Pancreas (tissue), 10 donors: ENCODE measurements around the gene ATP9B. TPM values are rescaled to one million over a fixed set of nuclear protein-coding genes. Genes with fewer than 3 reads are reported as not detected.
"Not testable (repeated sequence)": the region's sequence is repeated elsewhere in the genome, so short reads cannot be mapped to it uniquely, and the experiment has no call there.

ENCODE experiments used
- ATAC-seq, 4 donors: fragments of 200-7000 bp; cut with Tn5 transposase; one replicate each; pipeline versions ENCODE4 v1.8.0 to v1.9.1; 2020; ENCODE audit warnings: mild to moderate bottlenecking in 4 of 4, moderate library complexity in 4 of 4
- DNase-seq, 6 donors: peaks; one replicate each; pipeline ENCODE4 v3.0.0-alpha.2; 2020
- FAIRE-seq: peaks from 2 replicates; lab custom pipeline; 2012; peaks lifted over from hg19 to GRCh38; lab: Jason Lieb, UNC
- H3K27ac ChIP-seq, 4 donors: fragments of 200-600 bp; sonication (generic); 1 replicate in 3 of 4; 2 replicates in 1 of 4; pipeline versions ENCODE4 v1.5.0 to v1.8.0; 2020
- H3K27me3 ChIP-seq, 4 donors: fragments of 200-600 bp; one replicate each; pipeline ENCODE4 v1.8.0; 2021
- H3K36me3 ChIP-seq, 3 donors: fragments of 200-600 bp; sonication (generic) in 1 of 3; one replicate each; pipeline versions ENCODE4 v1.5.0 to v1.8.0; 2020 to 2021
- H3K4me1 ChIP-seq, 3 donors: fragments of 200-600 bp; one replicate each; pipeline ENCODE4 v1.8.0; 2021
- H3K4me3 ChIP-seq, 4 donors: fragments of 200-600 bp; sonication (generic) in 2 of 4; one replicate each; pipeline versions ENCODE4 v1.5.0 to v1.8.0; 2020 to 2021
- H3K9me3 ChIP-seq, 4 donors: fragments of 200-600 bp; one replicate each; pipeline ENCODE4 v1.8.0; 2021
- WGBS, 2 donors: extraction: QIAGEN DNeasy Blood & Tissue Kit; methylation state at CpG; one replicate each; pipeline ENCODE4 v1.1.7; 2013; 5-methylcytosine and 5-hydroxymethylcytosine counted together
- intact Hi-C, 3 donors: fragments of 100-400 bp; cut with DNase I; formaldehyde crosslinking; loops; one replicate each; pipeline versions ENCODE4 v1.11.1 to v1.14.2; 2022
- polyA plus RNA-seq, 2 donors: library from polyadenylated mRNA; stranded (reverse); fragments of 200-250 nt; gene quantifications; one replicate each; pipeline ENCODE4 v1.2.3, GENCODE V29; 2013
- total RNA-seq, 6 donors: library from RNA; stranded (reverse); fragmentation: NEBNext Ultra II Directional in 4 of 6; extraction: Animal tissue kit (Norgen Biotek cat#: 25700) in 4 of 6; gene quantifications; one replicate each; pipeline versions ENCODE4 v1.2.1 to v1.2.4, GENCODE V29; 2021 to 2023
- TF ChIP-seq, protein P1 (sequence below), 4 donors: fragments of 200-600 bp; sonication (generic) in 3 of 4; IDR thresholded peaks; one replicate each; pipeline versions ENCODE4 v1.5.0 to v1.8.0; 2021; ENCODE audit warnings: antibody characterized with exemption in 4 of 4
- donor health status: healthy with polysubstance abuse.
- donor health status: DM: no; HTN: no; CAD: no; lungs with moderate emphysema.
- donor health status: DM: no; HTN: no; CAD: no.
- donor health status: control.
- donor health status: control.
- donor health status: Bipolar disorder and iron deficiency.
- donor health status: DM: yes; HTN: yes; CAD: no.
- donor health status: DM: no; HTN: no; CAD: no.
- donor health status: DM: no; HTN: no; CAD: no.
- donor health status: DM: yes; HTN: yes; CAD: no.

ATP9B gene
- total and polyA plus RNA-seq, 8 donors, result 10.2 to 19.0 (median 15.5) TPM

DNA sequence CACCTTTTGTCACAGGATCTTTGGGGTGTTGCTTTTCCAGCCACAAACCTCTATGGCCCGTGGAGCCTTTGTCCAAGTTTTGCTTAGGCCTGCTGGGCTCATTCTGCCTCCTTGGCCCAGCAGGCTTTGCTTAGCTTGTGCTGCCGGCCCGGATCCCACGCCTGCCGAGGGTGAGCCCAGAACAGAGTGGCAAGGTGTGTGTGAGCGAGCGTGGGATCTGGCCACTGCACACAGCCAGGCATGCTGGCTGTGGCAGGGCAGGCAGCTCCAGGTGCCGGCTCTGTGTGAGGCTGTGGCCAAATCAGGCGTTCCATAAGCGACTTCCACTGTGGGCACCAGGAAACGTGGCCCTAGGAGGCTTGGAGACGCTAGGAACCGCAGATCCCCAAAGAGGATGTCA is 97.5 kb downstream of the ATP9B start:
- intact Hi-C loops, result no loop called here
- DNase-seq (no peak), FAIRE-seq (no peak), ATAC-seq (no peak)
- Histone ChIP-seq H3K36me3 (peaks cover 0 to 6% (median 0%) of the 10 kb centered on the region in 3 donors), H3K27ac (no peak overlapping the region), H3K4me1 (peaks cover 0 to 9% (median 9%) of the 10 kb centered on the region in 3 donors), H3K27me3 (no peaks in the 10 kb centered on the region), H3K9me3 (no peaks in the 10 kb centered on the region), H3K4me3 (no peak overlapping the region)
- TF ChIP-seq, protein P1, sequence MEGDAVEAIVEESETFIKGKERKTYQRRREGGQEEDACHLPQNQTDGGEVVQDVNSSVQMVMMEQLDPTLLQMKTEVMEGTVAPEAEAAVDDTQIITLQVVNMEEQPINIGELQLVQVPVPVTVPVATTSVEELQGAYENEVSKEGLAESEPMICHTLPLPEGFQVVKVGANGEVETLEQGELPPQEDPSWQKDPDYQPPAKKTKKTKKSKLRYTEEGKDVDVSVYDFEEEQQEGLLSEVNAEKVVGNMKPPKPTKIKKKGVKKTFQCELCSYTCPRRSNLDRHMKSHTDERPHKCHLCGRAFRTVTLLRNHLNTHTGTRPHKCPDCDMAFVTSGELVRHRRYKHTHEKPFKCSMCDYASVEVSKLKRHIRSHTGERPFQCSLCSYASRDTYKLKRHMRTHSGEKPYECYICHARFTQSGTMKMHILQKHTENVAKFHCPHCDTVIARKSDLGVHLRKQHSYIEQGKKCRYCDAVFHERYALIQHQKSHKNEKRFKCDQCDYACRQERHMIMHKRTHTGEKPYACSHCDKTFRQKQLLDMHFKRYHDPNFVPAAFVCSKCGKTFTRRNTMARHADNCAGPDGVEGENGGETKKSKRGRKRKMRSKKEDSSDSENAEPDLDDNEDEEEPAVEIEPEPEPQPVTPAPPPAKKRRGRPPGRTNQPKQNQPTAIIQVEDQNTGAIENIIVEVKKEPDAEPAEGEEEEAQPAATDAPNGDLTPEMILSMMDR (IDR thresholded peaks at IDR 0.05), result no peak
- WGBS, 2 donors, result 97% methylated on average over 13 of the region's 13 CpGs

- DNase-seq, result no peak
- Histone ChIP-seq H3K4me1 (peaks cover 0 to 9% (median 9%) of the 10 kb centered on the region in 3 donors), H3K27ac (no peak overlapping the region), H3K27me3 (no peaks in the 10 kb centered on the region), H3K36me3 (peaks cover 0 to 6% (median 0%) of the 10 kb centered on the region in 3 donors), H3K4me3 (no peak overlapping the region), H3K9me3 (no peaks in the 10 kb centered on the region)
- WGBS, 2 donors, result 96 to 98% methylated on average over 18 of the region's 18 CpGs
- FAIRE-seq, result no peak
- no peak for ATAC-seq
- TF ChIP-seq, protein P1 (IDR thresholded peaks at IDR 0.05), result no peak
- intact Hi-C loops, result no loop called here
Observed at GRCh38 chr18:79167526-79168190, 98.5 kb downstream of the ATP9B start.

DNA sequence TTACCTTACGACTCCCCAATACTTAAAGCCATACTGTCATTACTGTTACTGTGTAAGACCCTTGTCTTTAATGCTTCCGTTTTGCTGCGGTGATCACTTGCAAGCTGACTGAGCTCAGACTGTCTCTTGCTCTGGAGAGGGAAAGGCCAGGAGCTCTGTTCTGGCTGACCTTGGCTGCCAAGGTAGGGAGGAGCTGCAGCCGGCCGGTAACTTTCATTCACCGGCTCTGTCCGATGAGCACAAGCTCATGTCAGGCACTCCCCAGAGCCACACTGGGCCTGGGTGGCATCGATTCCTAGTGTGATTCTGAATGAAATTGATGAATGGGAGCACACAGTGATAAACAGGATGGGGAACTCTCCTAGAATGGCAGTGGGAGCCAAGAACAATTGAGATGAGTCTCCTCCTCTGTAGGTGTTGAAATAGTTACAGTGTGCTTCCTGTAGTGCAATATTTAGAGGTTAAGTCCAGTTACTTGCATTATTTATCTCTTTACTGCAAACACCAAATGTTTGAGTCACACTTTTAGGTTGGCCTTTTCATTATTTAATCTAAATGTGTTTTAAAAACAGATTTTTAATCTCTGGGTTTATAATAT is 100.9 kb downstream of the ATP9B start:
- Histone ChIP-seq H3K4me1 (peaks cover 0 to 9% (median 9%) of the 10 kb centered on the region in 3 donors), H3K36me3 (peaks cover 0 to 6% (median 0%) of the 10 kb centered on the region in 3 donors), H3K9me3 (no peaks in the 10 kb centered on the region), H3K4me3 (no peak overlapping the region), H3K27ac (no peak overlapping the region), H3K27me3 (no peaks in the 10 kb centered on the region)
- ATAC-seq, result peak in 3 of 4 donors; percentile 52 to 85 (median 79)
- intact Hi-C loops, result no loop called here
- TF ChIP-seq, protein P1 (IDR thresholded peaks at IDR 0.05), result no peak
- 25 to 33% methylated on average over 8 of the region's 8 CpGs for WGBS, 2 donors
- no peak for FAIRE-seq
- no peak for DNase-seq

GRCh38 chr18:79172331-79172730 is 103.1 kb downstream of the ATP9B start:
- ATAC-seq, H3K27me3 ChIP-seq, FAIRE-seq, H3K4me1 ChIP-seq, H3K4me3 ChIP-seq, H3K27ac ChIP-seq, intact Hi-C loops, DNase-seq, H3K9me3 ChIP-seq, H3K36me3 ChIP-seq: not testable (repeated sequence)
- 97 to 98% methylated on average over 15 to 24 of the region's 27 CpGs for WGBS, 2 donors

- H3K27ac ChIP-seq, result no peak overlapping the region
- WGBS, 2 donors, result 96 to 98% methylated on average over 2 of the region's 2 CpGs
- TF ChIP-seq, protein P1 (IDR thresholded peaks at IDR 0.05), result no peak
- FAIRE-seq (no peak), ATAC-seq (no peak), DNase-seq (no peak)
- peaks cover 0 to 9% (median 9%) of the 10 kb centered on the region in 3 donors for H3K4me1 ChIP-seq
- no peak overlapping the region for H3K4me3 ChIP-seq
- H3K27me3 ChIP-seq, result no peaks in the 10 kb centered on the region
- intact Hi-C loops, result no loop called here
- H3K9me3 ChIP-seq, result no peaks in the 10 kb centered on the region
- peaks cover 0 to 3% (median 0%) of the 10 kb centered on the region in 3 donors for H3K36me3 ChIP-seq
Observed at GRCh38 chr18:79173742-79174141, 104.5 kb downstream of the ATP9B start.
